ENCODE results near the gene ZNF526. TPM values are rescaled to one million over a fixed set of nuclear protein-coding genes. Genes with fewer than 3 reads are reported as not detected.

The ZNF526 gene
- total RNA-seq, 1 donor from 2014 or later: 6.5 TPM

DNA sequence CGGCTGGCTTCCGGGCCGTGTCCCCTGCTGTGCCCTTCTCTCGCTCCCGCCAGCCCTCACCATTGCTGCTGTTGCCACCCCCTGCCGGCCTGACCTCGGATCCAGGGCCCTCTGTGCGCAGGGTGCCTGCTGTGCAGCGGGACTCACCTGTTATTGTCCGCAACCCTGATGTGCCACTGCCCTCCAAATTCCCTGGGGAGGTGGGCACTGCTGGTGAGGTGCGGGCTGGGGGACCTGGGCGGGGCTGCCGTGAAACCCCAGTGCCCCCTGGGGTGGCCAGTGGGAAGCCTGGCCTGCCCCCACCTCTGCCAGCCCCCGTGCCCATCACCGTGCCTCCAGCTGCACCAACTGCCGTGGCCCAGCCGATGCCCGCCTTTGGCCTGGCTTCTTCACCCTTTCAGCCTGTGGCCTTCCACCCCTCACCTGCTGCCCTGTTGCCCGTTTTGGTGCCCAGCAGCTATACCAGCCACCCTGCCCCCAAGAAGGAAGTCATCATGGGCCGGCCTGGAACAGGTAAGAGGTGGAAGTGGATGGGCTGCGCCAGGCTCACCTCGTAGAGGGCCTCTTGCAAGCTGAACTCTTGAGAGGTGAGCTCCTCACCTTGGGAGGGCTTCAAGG, 54.1 kb downstream of the ZNF526 start:
- H3K9me3 Mint-ChIP-seq: no peaks in the 10 kb centered on the region
- H3K79me2 ChIP-seq (ENCODE audit: low read depth): peaks cover 16% of the 10 kb centered on the region
- TF ChIP-seq, protein P1, sequence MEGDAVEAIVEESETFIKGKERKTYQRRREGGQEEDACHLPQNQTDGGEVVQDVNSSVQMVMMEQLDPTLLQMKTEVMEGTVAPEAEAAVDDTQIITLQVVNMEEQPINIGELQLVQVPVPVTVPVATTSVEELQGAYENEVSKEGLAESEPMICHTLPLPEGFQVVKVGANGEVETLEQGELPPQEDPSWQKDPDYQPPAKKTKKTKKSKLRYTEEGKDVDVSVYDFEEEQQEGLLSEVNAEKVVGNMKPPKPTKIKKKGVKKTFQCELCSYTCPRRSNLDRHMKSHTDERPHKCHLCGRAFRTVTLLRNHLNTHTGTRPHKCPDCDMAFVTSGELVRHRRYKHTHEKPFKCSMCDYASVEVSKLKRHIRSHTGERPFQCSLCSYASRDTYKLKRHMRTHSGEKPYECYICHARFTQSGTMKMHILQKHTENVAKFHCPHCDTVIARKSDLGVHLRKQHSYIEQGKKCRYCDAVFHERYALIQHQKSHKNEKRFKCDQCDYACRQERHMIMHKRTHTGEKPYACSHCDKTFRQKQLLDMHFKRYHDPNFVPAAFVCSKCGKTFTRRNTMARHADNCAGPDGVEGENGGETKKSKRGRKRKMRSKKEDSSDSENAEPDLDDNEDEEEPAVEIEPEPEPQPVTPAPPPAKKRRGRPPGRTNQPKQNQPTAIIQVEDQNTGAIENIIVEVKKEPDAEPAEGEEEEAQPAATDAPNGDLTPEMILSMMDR (IDR thresholded peaks at IDR 0.05): no peak
- no peak for TF ChIP-seq EZH2 (IDR thresholded peaks at IDR 0.05)
- TF ChIP-seq EZH2phosphoT487 (IDR thresholded peaks at IDR 0.05): no peak

DNA sequence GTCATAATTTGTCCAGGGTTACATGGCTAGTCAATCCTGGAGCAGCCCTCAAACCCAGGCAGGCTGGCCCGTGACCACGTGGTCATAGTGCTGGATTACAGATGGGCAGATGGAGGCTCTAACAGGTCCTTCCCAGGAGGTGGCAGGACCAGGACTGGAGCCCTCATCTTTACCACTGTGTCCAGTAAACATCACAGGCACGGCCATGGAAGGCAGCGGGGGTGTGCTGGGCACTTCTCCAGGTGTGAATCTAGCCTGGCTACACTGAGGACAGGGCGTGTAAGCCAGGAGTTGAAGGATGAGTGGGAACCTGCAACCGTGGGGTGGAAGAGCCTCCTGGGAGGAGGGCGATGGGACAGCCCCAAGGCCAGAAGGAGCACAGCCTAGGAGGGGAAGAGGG, 55.0 kb downstream of the ZNF526 start:
- DNase-seq (ENCODE audit: low spot score): no peak
- Mint-ChIP-seq H3K36me3 (peaks cover 8% of the 10 kb centered on the region), H3K27me3 (ENCODE audit: insufficient read depth, low read depth) (peaks cover 8% of the 10 kb centered on the region), H3K4me1 (peaks cover 34% of the 10 kb centered on the region), H3K27ac (no peak overlapping the region), H3K9me3 (no peaks in the 10 kb centered on the region), H3K4me3 (no peak overlapping the region)
- H2AFZ ChIP-seq (replicated peaks): no peak overlapping the region
- no peaks in the 10 kb centered on the region for H3K9me3 ChIP-seq (ENCODE audit: low read depth)
- TF ChIP-seq, protein P1 (IDR thresholded peaks at IDR 0.05): no peak
- TF ChIP-seq EZH2 (IDR thresholded peaks at IDR 0.05) (no peak), EZH2phosphoT487 (IDR thresholded peaks at IDR 0.05) (no peak)
- H3K4me3 ChIP-seq: no peak overlapping the region
- H3K27me3 ChIP-seq: no peaks in the 10 kb centered on the region
- no peaks in the 10 kb centered on the region for H3K36me3 ChIP-seq
- peaks cover 4% of the 10 kb centered on the region for H4K20me1 ChIP-seq (ENCODE audit: low read depth)
- no peak overlapping the region for H3K27ac ChIP-seq
- no peak overlapping the region for H3K9ac ChIP-seq
- no peak overlapping the region for H3K4me2 ChIP-seq
- peaks cover 12% of the 10 kb centered on the region for H3K79me2 ChIP-seq (ENCODE audit: low read depth)
- peaks cover 13% of the 10 kb centered on the region for H3F3A ChIP-seq (ENCODE audit: low read depth)
- peaks cover 16% of the 10 kb centered on the region for H3K4me1 ChIP-seq

More for the DNA sequence above, 54.1 kb downstream of the ZNF526 start:
- H3K4me2 ChIP-seq: no peak overlapping the region
- no peak overlapping the region for H3K4me3 ChIP-seq
- peaks cover 5% of the 10 kb centered on the region for H3K27me3 Mint-ChIP-seq (ENCODE audit: insufficient read depth, low read depth)
- H3K4me3 Mint-ChIP-seq: no peak overlapping the region
- no peak overlapping the region for H2AFZ ChIP-seq (replicated peaks)
- no peak overlapping the region for H3K27ac Mint-ChIP-seq
- H3K9me3 ChIP-seq (ENCODE audit: low read depth): no peaks in the 10 kb centered on the region
- H3K4me1 Mint-ChIP-seq: peaks cover 36% of the 10 kb centered on the region
- peaks cover 2% of the 10 kb centered on the region for H4K20me1 ChIP-seq (ENCODE audit: low read depth)
- no peak for DNase-seq (ENCODE audit: low spot score)
- no peaks in the 10 kb centered on the region for H3K27me3 ChIP-seq
- no peak overlapping the region for H3K9ac ChIP-seq
- peaks cover 12% of the 10 kb centered on the region for H3K4me1 ChIP-seq
- H3K36me3 Mint-ChIP-seq: peaks cover 8% of the 10 kb centered on the region
- no peaks in the 10 kb centered on the region for H3K36me3 ChIP-seq
- peaks cover 6% of the 10 kb centered on the region for H3F3A ChIP-seq (ENCODE audit: low read depth)
- no peak overlapping the region for H3K27ac ChIP-seq

DNA sequence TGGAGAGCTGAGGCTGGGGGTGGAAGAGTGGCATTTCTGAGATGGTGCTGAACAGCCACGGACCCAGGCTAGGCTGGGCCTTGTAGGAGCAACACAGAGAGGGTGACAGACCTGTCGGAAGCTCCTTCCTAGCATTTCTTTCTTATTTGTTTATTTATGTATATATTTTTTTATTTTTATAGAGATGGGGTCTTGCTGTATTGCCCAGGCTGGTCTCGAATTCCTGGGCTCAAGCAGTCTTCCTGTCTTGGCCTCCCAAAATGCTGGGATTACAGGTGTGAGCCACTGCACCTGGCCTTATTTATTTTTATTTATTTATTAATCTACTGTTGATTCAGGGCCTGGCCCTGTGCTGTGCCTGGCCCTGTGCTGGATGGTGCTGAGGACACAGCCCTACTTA, 55.4 kb downstream of the ZNF526 start:
- Mint-ChIP-seq H3K36me3 (peaks cover 8% of the 10 kb centered on the region), H3K4me3 (no peak overlapping the region), H3K27ac (no peak overlapping the region), H3K27me3 (ENCODE audit: insufficient read depth, low read depth) (peaks cover 6% of the 10 kb centered on the region), H3K9me3 (no peaks in the 10 kb centered on the region), H3K4me1 (peaks cover 31% of the 10 kb centered on the region)
- Histone ChIP-seq H3K4me2 (no peak overlapping the region), H3K36me3 (no peaks in the 10 kb centered on the region), H3K9me3 (ENCODE audit: low read depth) (no peaks in the 10 kb centered on the region), H4K20me1 (ENCODE audit: low read depth) (peaks cover 4% of the 10 kb centered on the region), H3K27ac (no peak overlapping the region), H2AFZ (replicated peaks) (no peak overlapping the region), H3K4me1 (peaks cover 12% of the 10 kb centered on the region), H3K4me3 (no peak overlapping the region), H3K9ac (no peak overlapping the region), H3K27me3 (no peaks in the 10 kb centered on the region), H3K79me2 (ENCODE audit: low read depth) (peaks cover 9% of the 10 kb centered on the region), H3F3A (ENCODE audit: low read depth) (peaks cover 18% of the 10 kb centered on the region)
- TF ChIP-seq, protein P1 (IDR thresholded peaks at IDR 0.05): no peak
- no peak for TF ChIP-seq EZH2phosphoT487 (IDR thresholded peaks at IDR 0.05)
- TF ChIP-seq EZH2 (IDR thresholded peaks at IDR 0.05): no peak
- DNase-seq (ENCODE audit: low spot score): no peak

Data from neural progenitor cell (in vitro differentiated cells).